Ishikawa (cell line): ENCODE measurements around the gene ZNF397.

ENCODE experiments used
- CREB1 ChIP-seq: IDR thresholded peaks from 2 replicates; pipeline ENCODE4 v1.6.1; 2012; ENCODE audit warnings: low read depth
- EGR1 ChIP-seq: IDR thresholded peaks from 2 replicates; pipeline ENCODE4 v1.6.1; 2012
- EP300 ChIP-seq: IDR thresholded peaks from 2 replicates; pipeline ENCODE4 v1.6.1; 2012; ENCODE audit warnings: borderline replicate concordance
- RAD21 ChIP-seq: IDR thresholded peaks from 2 replicates; pipeline ENCODE4 v1.6.1; 2012; ENCODE audit warnings: low read depth
- TAF1 ChIP-seq: IDR thresholded peaks from 2 replicates; pipeline ENCODE4 v1.6.1; 2012; ENCODE audit warnings: low read depth, mild to moderate bottlenecking
- TF ChIP-seq, protein P1 (sequence below): IDR thresholded peaks from 2 replicates; pipeline ENCODE4 v1.6.1; 2012

DNA sequence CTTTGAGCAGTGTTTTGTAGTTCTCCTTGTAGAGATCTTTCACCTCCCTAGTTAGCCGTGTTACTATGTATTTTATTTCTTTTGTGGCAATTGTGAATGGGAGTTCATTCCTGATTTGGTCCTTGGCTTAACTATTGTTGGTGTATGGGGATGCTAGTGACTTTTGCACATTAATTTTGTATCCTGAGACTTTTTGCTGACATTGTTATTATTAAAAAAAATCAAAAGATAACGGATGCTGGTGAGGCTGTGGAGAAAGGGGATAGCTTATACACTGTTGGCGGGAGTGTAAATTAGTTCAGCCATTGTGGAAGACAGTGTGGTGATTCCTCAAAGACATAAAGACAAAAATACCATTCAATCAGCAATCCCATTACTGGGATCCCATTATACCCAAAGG lies 17.0 kb upstream of the ZNF397 start:
- TF ChIP-seq, protein P1, sequence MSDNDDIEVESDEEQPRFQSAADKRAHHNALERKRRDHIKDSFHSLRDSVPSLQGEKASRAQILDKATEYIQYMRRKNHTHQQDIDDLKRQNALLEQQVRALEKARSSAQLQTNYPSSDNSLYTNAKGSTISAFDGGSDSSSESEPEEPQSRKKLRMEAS: no peak
- TF ChIP-seq EP300 (no peak), TAF1 (no peak), RAD21 (no peak), CREB1 (no peak), EGR1 (no peak)
